ENCODE measurements around the gene DHX9. TPM values are rescaled to one million over a fixed set of nuclear protein-coding genes. Genes with fewer than 3 reads are reported as not detected.

DHX9 gene
- total and polyA plus RNA-seq, 9 of the 15 experiments (the other 6 are each of a cell fraction or from before 2014, with no cell fraction given) = 100 to 409 (median 294) TPM

DNA sequence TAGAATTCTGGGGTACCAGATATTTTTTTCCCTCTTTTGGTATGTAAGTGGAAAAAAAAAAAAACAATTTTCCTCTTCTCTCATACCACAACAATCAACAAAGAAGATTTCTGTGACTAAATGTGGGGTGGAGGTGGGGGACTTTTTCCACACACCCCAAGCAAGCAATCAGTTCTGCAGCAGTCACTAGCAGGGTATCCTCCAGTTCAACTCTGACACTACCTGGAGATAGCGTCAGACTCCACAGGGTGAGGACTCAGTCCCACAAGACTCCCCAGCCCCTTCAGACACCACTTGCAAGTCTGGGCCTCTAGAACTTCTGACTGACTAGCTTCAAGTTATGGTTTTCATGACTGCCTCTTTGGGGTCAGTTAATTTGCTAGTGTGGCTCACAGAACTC is 6.2 kb downstream of the DHX9 start (continued):
- TF ChIP-seq, protein P1, sequence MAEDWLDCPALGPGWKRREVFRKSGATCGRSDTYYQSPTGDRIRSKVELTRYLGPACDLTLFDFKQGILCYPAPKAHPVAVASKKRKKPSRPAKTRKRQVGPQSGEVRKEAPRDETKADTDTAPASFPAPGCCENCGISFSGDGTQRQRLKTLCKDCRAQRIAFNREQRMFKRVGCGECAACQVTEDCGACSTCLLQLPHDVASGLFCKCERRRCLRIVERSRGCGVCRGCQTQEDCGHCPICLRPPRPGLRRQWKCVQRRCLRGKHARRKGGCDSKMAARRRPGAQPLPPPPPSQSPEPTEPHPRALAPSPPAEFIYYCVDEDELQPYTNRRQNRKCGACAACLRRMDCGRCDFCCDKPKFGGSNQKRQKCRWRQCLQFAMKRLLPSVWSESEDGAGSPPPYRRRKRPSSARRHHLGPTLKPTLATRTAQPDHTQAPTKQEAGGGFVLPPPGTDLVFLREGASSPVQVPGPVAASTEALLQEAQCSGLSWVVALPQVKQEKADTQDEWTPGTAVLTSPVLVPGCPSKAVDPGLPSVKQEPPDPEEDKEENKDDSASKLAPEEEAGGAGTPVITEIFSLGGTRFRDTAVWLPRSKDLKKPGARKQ (CRISPR knock-in tag; IDR thresholded peaks at IDR 0.05) = no peak
- TF ChIP-seq RBM25 (IDR thresholded peaks at IDR 0.05; ENCODE audit: low read depth, low read length, severe bottlenecking) (no peak), IRF9 (tag; IDR thresholded peaks at IDR 0.05) (no peak), TAF9B (IDR thresholded peaks at IDR 0.05; ENCODE audit: partially characterized antibody) (no peak), E2F3 (CRISPR knock-in tag; IDR thresholded peaks at IDR 0.05) (no peak), RBM22 (IDR thresholded peaks at IDR 0.05; ENCODE audit: low read depth, low read length, poor library complexity, severe bottlenecking) (no peak), ZC3H4 (CRISPR knock-in tag; IDR thresholded peaks at IDR 0.05; ENCODE audit: borderline replicate concordance) (no peak), ZNF133 (CRISPR knock-in tag; IDR thresholded peaks at IDR 0.05) (no peak), IFI16 (CRISPR knock-in tag; IDR thresholded peaks at IDR 0.05) (no peak), ZNF274 (IDR thresholded peaks at IDR 0.05; ENCODE audit: borderline replicate concordance, low read depth, low read length) (no peak), POLR2AphosphoS2 (IDR thresholded peaks at IDR 0.05; ENCODE audit: low read length) (no peak), BRD9 (IDR thresholded peaks at IDR 0.05; ENCODE audit: low read depth, partially characterized antibody) (no peak)
- TF ChIP-seq, protein P2, sequence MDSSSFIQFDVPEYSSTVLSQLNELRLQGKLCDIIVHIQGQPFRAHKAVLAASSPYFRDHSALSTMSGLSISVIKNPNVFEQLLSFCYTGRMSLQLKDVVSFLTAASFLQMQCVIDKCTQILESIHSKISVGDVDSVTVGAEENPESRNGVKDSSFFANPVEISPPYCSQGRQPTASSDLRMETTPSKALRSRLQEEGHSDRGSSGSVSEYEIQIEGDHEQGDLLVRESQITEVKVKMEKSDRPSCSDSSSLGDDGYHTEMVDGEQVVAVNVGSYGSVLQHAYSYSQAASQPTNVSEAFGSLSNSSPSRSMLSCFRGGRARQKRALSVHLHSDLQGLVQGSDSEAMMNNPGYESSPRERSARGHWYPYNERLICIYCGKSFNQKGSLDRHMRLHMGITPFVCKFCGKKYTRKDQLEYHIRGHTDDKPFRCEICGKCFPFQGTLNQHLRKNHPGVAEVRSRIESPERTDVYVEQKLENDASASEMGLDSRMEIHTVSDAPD (CRISPR knock-in tag; IDR thresholded peaks at IDR 0.05) = no peak

Data from K562 (cell line).